PC-9 (cell line): Measurements from ENCODE around the gene SHF. TPM values are rescaled to one million over a fixed set of nuclear protein-coding genes. Genes with fewer than 3 reads are reported as not detected.

Source experiments
- BruUV-seq: library from RNA; stranded (reverse); fragments of 400-500 nt; replicated peaks from 2 replicates; lab custom pipeline; 2021; lab: Mats Ljungman, UMichigan
- CTCF ChIA-PET: fragments of 300-600 bp; sonication (Branson Sonifier 250); formaldehyde crosslinking; loops from one replicate; lab custom pipeline; 2022; ENCODE audit warnings: antibody characterized with exemption; lab: Charles Lee
- POLR2A ChIA-PET: fragments of 300-600 bp; sonication (Branson Sonifier 250); formaldehyde crosslinking; loops from one replicate; lab custom pipeline; 2022; ENCODE audit warnings: antibody characterized with exemption; ENCODE audit not compliant: unreplicated experiment; lab: Charles Lee
- DNase-seq, 2 experiments: peaks; one replicate each; pipeline versions ENCODE4 v3.0.0 to v3.0.0-alpha.2; 2015 to 2022; ENCODE audit warnings: mixed read lengths in 1 of 2
- H2AFZ ChIP-seq: fragments of 200-600 bp; sonication (generic); 2 replicates; pipeline ENCODE4 v1.8.1; 2017; ENCODE audit warnings: antibody characterized with exemption
- H3F3A ChIP-seq: fragments of 200-600 bp; sonication (generic); 2 replicates; pipeline ENCODE4 v1.8.1; 2017; ENCODE audit warnings: antibody characterized with exemption, mild to moderate bottlenecking, low read depth; ENCODE audit not compliant: insufficient read depth
- H3K27ac ChIP-seq: fragments of 200-600 bp; sonication (generic); 2 replicates; pipeline ENCODE4 v1.6.1; 2016; ENCODE audit warnings: mixed run types
- H3K27me3 ChIP-seq: fragments of 200-600 bp; sonication (generic); 2 replicates; pipeline ENCODE4 v1.6.1; 2016; ENCODE audit warnings: low read depth, mixed run types; ENCODE audit not compliant: insufficient read depth
- H3K36me3 ChIP-seq: fragments of 200-600 bp; sonication (generic); 2 replicates; pipeline ENCODE4 v1.6.1; 2016; ENCODE audit warnings: low read depth, mixed run types
- H3K4me1 ChIP-seq: fragments of 200-600 bp; sonication (generic); replicated peaks from 2 replicates; pipeline ENCODE4 v1.6.1; 2016; ENCODE audit warnings: mixed run types; ENCODE audit not compliant: insufficient read depth
- H3K4me2 ChIP-seq: fragments of 200-600 bp; sonication (generic); 2 replicates; pipeline ENCODE4 v1.6.1; 2017; ENCODE audit warnings: mixed run types
- H3K4me3 ChIP-seq: fragments of 200-600 bp; sonication (generic); 2 replicates; pipeline ENCODE4 v1.6.1; 2016; ENCODE audit warnings: mixed run types
- H3K79me2 ChIP-seq: fragments of 200-600 bp; sonication (generic); 2 replicates; pipeline ENCODE4 v1.6.1; 2017; ENCODE audit warnings: low read depth, mixed run types
- H3K9me2 ChIP-seq: fragments of 200-600 bp; sonication (generic); 2 replicates; pipeline ENCODE4 v1.8.1; 2017; ENCODE audit warnings: mild to moderate bottlenecking; ENCODE audit not compliant: insufficient read depth
- H3K9me3 ChIP-seq: fragments of 200-600 bp; sonication (generic); 2 replicates; pipeline ENCODE4 v1.8.1; 2016; ENCODE audit warnings: low read depth; ENCODE audit not compliant: insufficient read depth
- H4K20me1 ChIP-seq: fragments of 200-600 bp; sonication (generic); 2 replicates; pipeline ENCODE4 v1.8.1; 2017; ENCODE audit not compliant: insufficient read depth
- EZH2 ChIP-seq: fragments of 200-600 bp; sonication (generic); IDR thresholded peaks from 2 replicates; pipeline ENCODE4 v1.8.0; 2017; ENCODE audit warnings: antibody characterized with exemption, low read depth
- intact Hi-C: fragments of 100-400 bp; cut with micrococcal nuclease; formaldehyde crosslinking; loops from one replicate; pipeline ENCODE4 v1.10.0; 2022; ENCODE audit not compliant: unreplicated experiment
- total RNA-seq: library from RNA; stranded (reverse); gene quantifications from 2 replicates; pipeline ENCODE4 v1.2.3, GENCODE V29; 2021
- TF ChIP-seq, protein P1 (sequence below): fragments of 200-600 bp; sonication (generic); conservative IDR thresholded peaks from 2 replicates; pipeline ENCODE4 v1.6.1; 2017; ENCODE audit warnings: mixed run types, antibody characterized with exemption, mild to moderate bottlenecking, moderate library complexity

The SHF gene
- total RNA-seq, 1 experiment from 2014 or later: 6.1 TPM

GRCh38 chr15:45121020-45121419 lies 66.7 kb downstream of the SHF start:
- POLR2A ChIA-PET: no interaction called here
- intact Hi-C loops: loop anchor here (10.0 kb wide), 1 partner anchor 494 kb away; no protein-coding TSS in a partner anchor

GRCh38 chr15:45120081-45120972 lies 67.4 kb downstream of the SHF start:
- Histone ChIP-seq H3K36me3 (no peaks in the 10 kb centered on the region), H3K79me2 (no peaks in the 10 kb centered on the region), H3F3A (no peaks in the 10 kb centered on the region), H2AFZ (no peak overlapping the region), H3K27me3 (no peaks in the 10 kb centered on the region), H3K4me3 (no peak overlapping the region), H3K4me1 (peaks cover 15% of the 10 kb centered on the region; the same call in 1 of the 2 replicates), H3K9me3 (no peaks in the 10 kb centered on the region), H3K4me2 (no peak overlapping the region), H4K20me1 (no peaks in the 10 kb centered on the region), H3K9me2 (no peaks in the 10 kb centered on the region), H3K27ac (no peak overlapping the region)
- POLR2A ChIA-PET: no interaction called here
- CTCF ChIA-PET: interaction anchor here (0.6 to 3.8 kb wide), 2 partner anchors 31 to 43 kb away, joined by 4 to 11 read pairs; no protein-coding TSS in a partner anchor
- no peak for TF ChIP-seq EZH2
- TF ChIP-seq, protein P1, sequence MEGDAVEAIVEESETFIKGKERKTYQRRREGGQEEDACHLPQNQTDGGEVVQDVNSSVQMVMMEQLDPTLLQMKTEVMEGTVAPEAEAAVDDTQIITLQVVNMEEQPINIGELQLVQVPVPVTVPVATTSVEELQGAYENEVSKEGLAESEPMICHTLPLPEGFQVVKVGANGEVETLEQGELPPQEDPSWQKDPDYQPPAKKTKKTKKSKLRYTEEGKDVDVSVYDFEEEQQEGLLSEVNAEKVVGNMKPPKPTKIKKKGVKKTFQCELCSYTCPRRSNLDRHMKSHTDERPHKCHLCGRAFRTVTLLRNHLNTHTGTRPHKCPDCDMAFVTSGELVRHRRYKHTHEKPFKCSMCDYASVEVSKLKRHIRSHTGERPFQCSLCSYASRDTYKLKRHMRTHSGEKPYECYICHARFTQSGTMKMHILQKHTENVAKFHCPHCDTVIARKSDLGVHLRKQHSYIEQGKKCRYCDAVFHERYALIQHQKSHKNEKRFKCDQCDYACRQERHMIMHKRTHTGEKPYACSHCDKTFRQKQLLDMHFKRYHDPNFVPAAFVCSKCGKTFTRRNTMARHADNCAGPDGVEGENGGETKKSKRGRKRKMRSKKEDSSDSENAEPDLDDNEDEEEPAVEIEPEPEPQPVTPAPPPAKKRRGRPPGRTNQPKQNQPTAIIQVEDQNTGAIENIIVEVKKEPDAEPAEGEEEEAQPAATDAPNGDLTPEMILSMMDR: no peak
- intact Hi-C loops: loop anchor here (10.0 kb wide), 1 partner anchor 494 kb away; no protein-coding TSS in a partner anchor
- no TSS peak for BruUV-seq
- DNase-seq: no peak

More at GRCh38 chr15:45121020-45121419, 66.7 kb downstream of the SHF start:
- BruUV-seq: no TSS peak
- H4K20me1 ChIP-seq: no peaks in the 10 kb centered on the region
- no peak overlapping the region for H2AFZ ChIP-seq
- CTCF ChIA-PET: interaction anchor here (0.6 to 3.8 kb wide), 2 partner anchors 31 to 42 kb away, joined by 4 to 11 read pairs; no protein-coding TSS in a partner anchor
- H3K36me3 ChIP-seq: no peaks in the 10 kb centered on the region
- no peak overlapping the region for H3K4me3 ChIP-seq
- no peaks in the 10 kb centered on the region for H3K9me2 ChIP-seq
- no peak for TF ChIP-seq EZH2
- TF ChIP-seq, protein P1: no peak
- no peaks in the 10 kb centered on the region for H3K79me2 ChIP-seq
- no peaks in the 10 kb centered on the region for H3K27me3 ChIP-seq
- no peaks in the 10 kb centered on the region for H3F3A ChIP-seq
- no peaks in the 10 kb centered on the region for H3K9me3 ChIP-seq
- H3K4me2 ChIP-seq: no peak overlapping the region
- peaks cover 15% of the 10 kb centered on the region; the same call in 1 of the 2 replicates for H3K4me1 ChIP-seq
- no peak overlapping the region for H3K27ac ChIP-seq
- DNase-seq: no peak

- Histone ChIP-seq H2AFZ (no peak overlapping the region), H3K4me2 (no peak overlapping the region), H3F3A (no peaks in the 10 kb centered on the region), H3K9me3 (no peaks in the 10 kb centered on the region), H4K20me1 (no peaks in the 10 kb centered on the region), H3K9me2 (no peaks in the 10 kb centered on the region), H3K4me3 (no peak overlapping the region), H3K27me3 (peaks cover 2% of the 10 kb centered on the region; the same call in 1 of the 2 replicates), H3K4me1 (peaks cover 15% of the 10 kb centered on the region; the same call in 1 of the 2 replicates), H3K36me3 (no peaks in the 10 kb centered on the region), H3K27ac (no peak overlapping the region), H3K79me2 (no peaks in the 10 kb centered on the region)
- CTCF ChIA-PET: interaction anchor here (0.8 to 1.5 kb wide), 4 partner anchors 44 to 265 kb away, joined by 3 to 11 read pairs (median 4); no protein-coding TSS in a partner anchor
- DNase-seq: no peak
- no TSS peak for BruUV-seq
- intact Hi-C loops: loop anchor here (5.0 kb wide), 1 partner anchor 147 kb away; no protein-coding TSS in a partner anchor
- TF ChIP-seq EZH2: no peak
- TF ChIP-seq, protein P1: no peak
- POLR2A ChIA-PET: no interaction called here
Measured at GRCh38 chr15:45118996-45119395, 68.8 kb downstream of the SHF start.
